K562 (cell line): Measurements from ENCODE around the gene USH1G. TPM values are rescaled to one million over a fixed set of nuclear protein-coding genes. Genes with fewer than 3 reads are reported as not detected.
A peak's percentile ranks its signal among the peaks of the same experiment; 100 is the strongest.

Experiments used
- ARNT ChIP-seq, 2 experiments: fragments of 450-650 bp; IDR thresholded peaks; 2 replicates each; pipeline ENCODE4 v1.6.1; 2016; ENCODE audit warnings: mild to moderate bottlenecking in 1 of 2
- ATF2 ChIP-seq: sonication (generic); formaldehyde crosslinking; IDR thresholded peaks from 2 replicates; pipeline ENCODE4 v1.8.1; 2022; ENCODE audit warnings: missing genetic modification reagents
- C11orf30 ChIP-seq: fragments of 450-650 bp; IDR thresholded peaks from 2 replicates; pipeline ENCODE4 v1.6.1; 2016; ENCODE audit warnings: low read depth, mild to moderate bottlenecking
- CBX1 ChIP-seq: sonication (generic); IDR thresholded peaks from 2 replicates; pipeline ENCODE4 v1.6.1; 2016; ENCODE audit warnings: antibody characterized with exemption, low read depth, mild to moderate bottlenecking
- CC2D1A ChIP-seq: fragments of 450-650 bp; IDR thresholded peaks from 2 replicates; pipeline ENCODE4 v1.6.1; 2017; ENCODE audit warnings: mild to moderate bottlenecking
- DDX20 ChIP-seq: fragments of 450-650 bp; IDR thresholded peaks from 2 replicates; pipeline ENCODE4 v1.6.1; 2016; ENCODE audit warnings: missing genetic modification characterization, low read depth, mild to moderate bottlenecking, missing compliant biosample characterization, moderate library complexity
- EHMT2 ChIP-seq: fragments of 450-650 bp; IDR thresholded peaks from 2 replicates; pipeline ENCODE4 v1.6.1; 2018; ENCODE audit warnings: antibody characterized with exemption
- FOXJ3 ChIP-seq: sonication (generic); formaldehyde crosslinking; IDR thresholded peaks from 2 replicates; pipeline ENCODE4 v1.4.0; 2020; ENCODE audit warnings: mild to moderate bottlenecking, missing genetic modification reagents
- HEY1 ChIP-seq: fragments of 250-450 bp; sonication (Bioruptor Pico); IDR thresholded peaks from 2 replicates; pipeline ENCODE4 v1.5.0; 2020; ENCODE audit warnings: mild to moderate bottlenecking, moderate library complexity, borderline replicate concordance
- KLF6 ChIP-seq: fragments of 250-450 bp; sonication (Bioruptor Pico); IDR thresholded peaks from 2 replicates; pipeline ENCODE4 v1.4.0; 2020; ENCODE audit warnings: mild to moderate bottlenecking, moderate library complexity, borderline replicate concordance
- MTA2 ChIP-seq: fragments of 450-650 bp; IDR thresholded peaks from 2 replicates; pipeline ENCODE4 v1.6.1; 2016; ENCODE audit warnings: low read depth
- MYBL2 ChIP-seq, 2 experiments: fragments of 450-650 bp in 1 of 2; sonication (generic) in 1 of 2; formaldehyde crosslinking in 1 of 2; IDR thresholded peaks; 2 replicates each; pipeline versions ENCODE4 v1.6.1 to v1.8.1; 2017 to 2022; ENCODE audit warnings: borderline replicate concordance in 1 of 2, inconsistent platforms in 1 of 2, low read depth in 1 of 2, mild to moderate bottlenecking in 1 of 2, missing genetic modification reagents in 1 of 2, moderate library complexity in 1 of 2
- NFIC ChIP-seq: fragments of 450-650 bp; IDR thresholded peaks from 2 replicates; pipeline ENCODE4 v1.6.1; 2017; ENCODE audit warnings: mild to moderate bottlenecking, inconsistent platforms
- PHF21A ChIP-seq: fragments of 450-650 bp; IDR thresholded peaks from 2 replicates; pipeline ENCODE4 v1.6.1; 2017; ENCODE audit warnings: low read depth, borderline replicate concordance
- POLR2AphosphoS2 ChIP-seq: IDR thresholded peaks from 2 replicates; pipeline ENCODE4 v1.6.1; 2012; ENCODE audit warnings: low read length, improper control_type of control experiment
- RREB1 ChIP-seq: fragments of 250-450 bp; sonication (Bioruptor Pico); IDR thresholded peaks from 2 replicates; pipeline ENCODE4 v1.4.0; 2020
- SP1 ChIP-seq: sonication (generic); formaldehyde crosslinking; IDR thresholded peaks from 2 replicates; pipeline ENCODE4 v1.8.1; 2022; ENCODE audit warnings: mild to moderate bottlenecking, missing genetic modification reagents
- SP2 ChIP-seq: IDR thresholded peaks from 2 replicates; pipeline ENCODE4 v1.6.1; 2011; ENCODE audit warnings: mild to moderate bottlenecking, low read depth, low read length, moderate library complexity; ENCODE audit not compliant: poor library complexity, severe bottlenecking; ENCODE audit errors: extremely low read depth
- ZBTB1 ChIP-seq: sonication (generic); formaldehyde crosslinking; IDR thresholded peaks from 2 replicates; pipeline ENCODE4 v1.8.1; 2023; ENCODE audit warnings: missing genetic modification reagents, low read depth, mild to moderate bottlenecking, borderline replicate concordance
- ZEB2 ChIP-seq: fragments of 450-650 bp; IDR thresholded peaks from 2 replicates; pipeline ENCODE4 v1.6.1; 2016
- ZFP36 ChIP-seq: fragments of 150-350 bp; IDR thresholded peaks from 2 replicates; pipeline ENCODE4 v1.6.1; 2018; ENCODE audit warnings: low read length, low read depth; ENCODE audit not compliant: partially characterized antibody
- ZKSCAN8 ChIP-seq: fragments of 200-800 bp; sonication (Bioruptor generic); IDR thresholded peaks from 2 replicates; pipeline ENCODE4 v1.6.1; 2016; ENCODE audit warnings: missing genetic modification characterization, missing compliant biosample characterization
- ZNF431 ChIP-seq: sonication (generic); formaldehyde crosslinking; IDR thresholded peaks from 2 replicates; pipeline ENCODE4 v1.8.0; 2022; ENCODE audit warnings: mild to moderate bottlenecking, missing genetic modification reagents
- polyA plus RNA-seq, 8 experiments: library from polyadenylated mRNA; depleted of rRNA in 4 of 8; stranded (reverse) in 5 of 8; unstranded in 3 of 8; fragments of >200 nt; fragmentation: Nextera tagmentation in 2 of 8; fragmentation: Illumina TruSeq in 1 of 8; extraction: Ambion mirVana in 2 of 8; extraction: Trizol in 1 of 8; gene quantifications; 2 replicates each; pipeline versions ENCODE4 v1.2.1 to v1.2.3, GENCODE V29; 2011 to 2014; ENCODE audit warnings: inconsistent platforms in 1 of 8, missing spikeins in 1 of 8
- total RNA-seq, 7 experiments: library from RNA; depleted of rRNA in 6 of 7; stranded (reverse); fragments of >200 nt in 6 of 7; fragmentation: Illumina TruSeq in 2 of 7; extraction: Trizol in 2 of 7; gene quantifications; 2 replicates each; pipeline versions ENCODE4 v1.2.1 to v1.2.3, GENCODE V29; 2011 to 2021; ENCODE audit warnings: low replicate concordance in 1 of 7

USH1G gene
- total and polyA plus RNA-seq, 9 of the 15 experiments (the other 6 are each of a cell fraction or from before 2014, with no cell fraction given): 0.22 to 1.00 (median 0.64) TPM; not detected in 2

GRCh38 chr17:74960570-74961342, 37.7 kb upstream of the USH1G start (continued):
- TF ChIP-seq ATF2 (no peak), ZBTB1 (CRISPR knock-in tag) (no peak), MYBL2 (IDR thresholded peaks at IDR 0.05; ENCODE audit: low read depth) (no peak), MYBL2 (CRISPR knock-in tag; IDR thresholded peaks at IDR 0.05; ENCODE audit: borderline replicate concordance) (no peak), POLR2AphosphoS2 (no peak), SP1 (CRISPR knock-in tag) (peak; percentile 83), FOXJ3 (CRISPR knock-in tag) (no peak), EHMT2 (peak; percentile 41; the same call in 1 of the 2 replicates), RREB1 (no peak), DDX20 (tag) (no peak), C11orf30 (no peak), KLF6 (no peak), SP2 (no peak), MTA2 (no peak), NFIC (peak; percentile 38; the same call in 1 of the 2 replicates), ZEB2 (peak; percentile 75), ARNT (IDR thresholded peaks at IDR 0.05) (peak; percentile 63 to 71; a peak in 2 of 4 replicates), HEY1 (no peak), CBX1 (no peak), ZKSCAN8 (CRISPR knock-in tag) (no peak), ZFP36 (no peak), CC2D1A (peak; percentile 82), PHF21A (peak; percentile 64; the same call in 1 of the 2 replicates), ZNF431 (0 out of 2 replicates have a peak, but pooled peaks have one; percentile 64)
